ENCODE data around the gene HHATL. TPM values are rescaled to one million over a fixed set of nuclear protein-coding genes. Genes with fewer than 3 reads are reported as not detected.

HHATL gene
- total RNA-seq, 1 experiment from 2014 or later: 0.92 TPM

DNA sequence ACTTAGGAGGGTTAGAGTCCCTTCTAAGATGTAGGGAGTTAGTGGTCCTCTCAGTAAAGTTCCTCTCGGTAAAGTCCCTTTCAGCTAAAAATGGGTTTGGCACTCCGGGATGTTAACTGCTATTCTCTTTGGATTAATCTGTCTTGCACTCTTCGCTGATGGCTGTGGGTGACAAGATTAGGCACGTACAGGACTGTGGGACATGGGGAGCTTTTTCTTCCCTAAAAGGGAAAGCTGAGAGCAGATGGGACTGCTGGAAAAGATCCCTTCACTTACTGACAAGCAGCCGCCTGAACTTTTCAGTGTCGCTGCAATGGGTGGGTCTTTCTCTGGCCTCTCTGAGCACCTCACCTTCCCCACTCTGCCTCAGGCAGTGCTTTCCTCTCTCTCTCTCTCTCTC is 16.4 kb upstream of the HHATL start:
- no peak for DNase-seq (ENCODE audit: low spot score)
- POLR2A ChIA-PET: no interaction called here
- Mint-ChIP-seq H3K4me3 (no peak overlapping the region), H3K9me3 (peaks cover 9% of the 10 kb centered on the region), H3K27ac (no peak overlapping the region), H3K27me3 (ENCODE audit: low read depth) (no peaks in the 10 kb centered on the region), H3K4me1 (no peaks in the 10 kb centered on the region), H3K36me3 (peaks cover 4% of the 10 kb centered on the region; the same call in 1 of the 2 replicates)
- CTCF ChIA-PET: interaction anchor here (0.9 to 1.0 kb wide), 2 partner anchors 8 to 27 kb away, joined by 3 read pairs; no protein-coding TSS in a partner anchor
- TF ChIP-seq, protein P1, sequence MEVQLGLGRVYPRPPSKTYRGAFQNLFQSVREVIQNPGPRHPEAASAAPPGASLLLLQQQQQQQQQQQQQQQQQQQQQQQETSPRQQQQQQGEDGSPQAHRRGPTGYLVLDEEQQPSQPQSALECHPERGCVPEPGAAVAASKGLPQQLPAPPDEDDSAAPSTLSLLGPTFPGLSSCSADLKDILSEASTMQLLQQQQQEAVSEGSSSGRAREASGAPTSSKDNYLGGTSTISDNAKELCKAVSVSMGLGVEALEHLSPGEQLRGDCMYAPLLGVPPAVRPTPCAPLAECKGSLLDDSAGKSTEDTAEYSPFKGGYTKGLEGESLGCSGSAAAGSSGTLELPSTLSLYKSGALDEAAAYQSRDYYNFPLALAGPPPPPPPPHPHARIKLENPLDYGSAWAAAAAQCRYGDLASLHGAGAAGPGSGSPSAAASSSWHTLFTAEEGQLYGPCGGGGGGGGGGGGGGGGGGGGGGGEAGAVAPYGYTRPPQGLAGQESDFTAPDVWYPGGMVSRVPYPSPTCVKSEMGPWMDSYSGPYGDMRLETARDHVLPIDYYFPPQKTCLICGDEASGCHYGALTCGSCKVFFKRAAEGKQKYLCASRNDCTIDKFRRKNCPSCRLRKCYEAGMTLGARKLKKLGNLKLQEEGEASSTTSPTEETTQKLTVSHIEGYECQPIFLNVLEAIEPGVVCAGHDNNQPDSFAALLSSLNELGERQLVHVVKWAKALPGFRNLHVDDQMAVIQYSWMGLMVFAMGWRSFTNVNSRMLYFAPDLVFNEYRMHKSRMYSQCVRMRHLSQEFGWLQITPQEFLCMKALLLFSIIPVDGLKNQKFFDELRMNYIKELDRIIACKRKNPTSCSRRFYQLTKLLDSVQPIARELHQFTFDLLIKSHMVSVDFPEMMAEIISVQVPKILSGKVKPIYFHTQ (CRISPR knock-in tag; IDR thresholded peaks at IDR 0.05): no peak
- TF ChIP-seq GABPB1 (CRISPR knock-in tag; IDR thresholded peaks at IDR 0.05): no peak
- no peak for TF ChIP-seq NFATC4 (CRISPR knock-in tag; IDR thresholded peaks at IDR 0.05)
- TF ChIP-seq FOXP1 (CRISPR knock-in tag; IDR thresholded peaks at IDR 0.05; ENCODE audit: borderline replicate concordance): no peak
- TF ChIP-seq SOX15 (CRISPR knock-in tag; IDR thresholded peaks at IDR 0.05): no peak
- TF ChIP-seq, protein P2, sequence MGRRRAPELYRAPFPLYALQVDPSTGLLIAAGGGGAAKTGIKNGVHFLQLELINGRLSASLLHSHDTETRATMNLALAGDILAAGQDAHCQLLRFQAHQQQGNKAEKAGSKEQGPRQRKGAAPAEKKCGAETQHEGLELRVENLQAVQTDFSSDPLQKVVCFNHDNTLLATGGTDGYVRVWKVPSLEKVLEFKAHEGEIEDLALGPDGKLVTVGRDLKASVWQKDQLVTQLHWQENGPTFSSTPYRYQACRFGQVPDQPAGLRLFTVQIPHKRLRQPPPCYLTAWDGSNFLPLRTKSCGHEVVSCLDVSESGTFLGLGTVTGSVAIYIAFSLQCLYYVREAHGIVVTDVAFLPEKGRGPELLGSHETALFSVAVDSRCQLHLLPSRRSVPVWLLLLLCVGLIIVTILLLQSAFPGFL (CRISPR knock-in tag; IDR thresholded peaks at IDR 0.05; ENCODE audit: borderline replicate concordance): no peak
- TF ChIP-seq, protein P3, sequence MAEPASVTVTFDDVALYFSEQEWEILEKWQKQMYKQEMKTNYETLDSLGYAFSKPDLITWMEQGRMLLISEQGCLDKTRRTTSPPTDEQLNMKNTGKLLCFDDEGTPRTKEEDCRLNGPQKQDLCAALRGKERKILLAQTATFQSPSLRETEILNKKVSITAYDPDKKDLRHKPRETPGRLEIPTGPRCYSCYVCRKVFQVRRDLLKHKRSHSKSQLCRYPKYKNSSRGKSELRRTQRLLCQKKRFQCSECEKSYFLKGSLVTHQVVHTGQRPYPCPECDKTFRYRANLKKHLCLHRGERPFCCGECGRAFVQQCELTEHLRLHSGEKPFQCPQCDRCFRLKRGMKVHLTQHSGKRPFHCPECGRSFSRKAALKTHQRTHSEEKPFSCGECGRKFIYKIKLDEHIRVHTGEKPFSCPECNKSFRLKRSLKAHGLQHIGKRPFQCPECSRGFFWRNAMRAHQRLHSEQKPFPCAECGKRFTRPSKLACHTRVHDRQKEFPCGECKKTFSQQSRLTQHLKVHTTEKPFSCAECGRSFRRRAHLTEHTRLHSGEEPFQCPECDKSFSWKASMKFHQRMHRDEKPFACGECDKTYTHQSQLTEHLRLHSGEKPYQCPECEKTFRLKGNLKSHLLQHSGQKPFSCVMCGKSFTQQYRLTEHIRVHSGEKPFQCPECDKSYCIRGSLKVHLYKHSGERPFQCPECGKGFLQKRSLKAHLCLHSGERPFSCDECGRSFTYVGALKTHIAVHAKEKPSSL (CRISPR knock-in tag; conservative IDR thresholded peaks at IDR 0.05): no peak
- TF ChIP-seq, protein P4, sequence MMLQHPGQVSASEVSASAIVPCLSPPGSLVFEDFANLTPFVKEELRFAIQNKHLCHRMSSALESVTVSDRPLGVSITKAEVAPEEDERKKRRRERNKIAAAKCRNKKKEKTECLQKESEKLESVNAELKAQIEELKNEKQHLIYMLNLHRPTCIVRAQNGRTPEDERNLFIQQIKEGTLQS (CRISPR knock-in tag; conservative IDR thresholded peaks at IDR 0.05): no peak
- no peak for TF ChIP-seq ZNF396 (CRISPR knock-in tag; IDR thresholded peaks at IDR 0.05; ENCODE audit: borderline replicate concordance)
- ATAC-seq: no peak

DNA sequence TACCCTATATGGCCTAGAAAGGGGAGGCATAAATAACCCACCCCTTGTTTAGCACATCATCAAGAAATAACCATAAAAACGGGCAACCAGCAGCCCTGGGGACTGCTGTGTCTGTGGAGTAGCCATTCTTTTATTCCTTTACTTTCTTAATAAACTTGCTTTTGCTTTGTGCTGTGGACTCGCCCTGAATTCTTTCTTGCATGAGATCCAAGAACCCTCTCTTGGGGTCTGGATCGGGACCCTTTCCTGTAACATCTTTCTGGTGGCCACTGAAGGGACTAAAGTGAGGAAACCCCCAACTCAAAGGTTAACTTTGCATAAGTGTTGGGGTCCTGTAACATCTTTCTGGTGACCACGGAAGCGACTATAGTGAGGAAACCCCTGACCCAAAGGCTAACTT is 15.7 kb upstream of the HHATL start:
- no peak overlapping the region for H3K27ac Mint-ChIP-seq
- peaks cover 9% of the 10 kb centered on the region for H3K9me3 Mint-ChIP-seq
- ATAC-seq (no peak), DNase-seq (ENCODE audit: low spot score) (no peak)
- TF ChIP-seq, protein P5, sequence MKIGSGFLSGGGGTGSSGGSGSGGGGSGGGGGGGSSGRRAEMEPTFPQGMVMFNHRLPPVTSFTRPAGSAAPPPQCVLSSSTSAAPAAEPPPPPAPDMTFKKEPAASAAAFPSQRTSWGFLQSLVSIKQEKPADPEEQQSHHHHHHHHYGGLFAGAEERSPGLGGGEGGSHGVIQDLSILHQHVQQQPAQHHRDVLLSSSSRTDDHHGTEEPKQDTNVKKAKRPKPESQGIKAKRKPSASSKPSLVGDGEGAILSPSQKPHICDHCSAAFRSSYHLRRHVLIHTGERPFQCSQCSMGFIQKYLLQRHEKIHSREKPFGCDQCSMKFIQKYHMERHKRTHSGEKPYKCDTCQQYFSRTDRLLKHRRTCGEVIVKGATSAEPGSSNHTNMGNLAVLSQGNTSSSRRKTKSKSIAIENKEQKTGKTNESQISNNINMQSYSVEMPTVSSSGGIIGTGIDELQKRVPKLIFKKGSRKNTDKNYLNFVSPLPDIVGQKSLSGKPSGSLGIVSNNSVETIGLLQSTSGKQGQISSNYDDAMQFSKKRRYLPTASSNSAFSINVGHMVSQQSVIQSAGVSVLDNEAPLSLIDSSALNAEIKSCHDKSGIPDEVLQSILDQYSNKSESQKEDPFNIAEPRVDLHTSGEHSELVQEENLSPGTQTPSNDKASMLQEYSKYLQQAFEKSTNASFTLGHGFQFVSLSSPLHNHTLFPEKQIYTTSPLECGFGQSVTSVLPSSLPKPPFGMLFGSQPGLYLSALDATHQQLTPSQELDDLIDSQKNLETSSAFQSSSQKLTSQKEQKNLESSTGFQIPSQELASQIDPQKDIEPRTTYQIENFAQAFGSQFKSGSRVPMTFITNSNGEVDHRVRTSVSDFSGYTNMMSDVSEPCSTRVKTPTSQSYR (CRISPR knock-in tag; IDR thresholded peaks at IDR 0.05): no peak
- TF ChIP-seq RELA (CRISPR knock-in tag; IDR thresholded peaks at IDR 0.05; ENCODE audit: borderline replicate concordance) (no peak), CREB1 (CRISPR knock-in tag; IDR thresholded peaks at IDR 0.05) (no peak), ZNF232 (CRISPR knock-in tag; IDR thresholded peaks at IDR 0.05) (no peak), ZNF423 (CRISPR knock-in tag; IDR thresholded peaks at IDR 0.05) (no peak), GRHL2 (CRISPR knock-in tag; IDR thresholded peaks at IDR 0.05; ENCODE audit: insufficient replicate concordance, severe bottlenecking) (no peak), IRF2 (CRISPR knock-in tag; IDR thresholded peaks at IDR 0.05; ENCODE audit: borderline replicate concordance, low read depth) (no peak), ESRRA (CRISPR knock-in tag; IDR thresholded peaks at IDR 0.05; ENCODE audit: borderline replicate concordance) (no peak)
- TF ChIP-seq, protein P6, sequence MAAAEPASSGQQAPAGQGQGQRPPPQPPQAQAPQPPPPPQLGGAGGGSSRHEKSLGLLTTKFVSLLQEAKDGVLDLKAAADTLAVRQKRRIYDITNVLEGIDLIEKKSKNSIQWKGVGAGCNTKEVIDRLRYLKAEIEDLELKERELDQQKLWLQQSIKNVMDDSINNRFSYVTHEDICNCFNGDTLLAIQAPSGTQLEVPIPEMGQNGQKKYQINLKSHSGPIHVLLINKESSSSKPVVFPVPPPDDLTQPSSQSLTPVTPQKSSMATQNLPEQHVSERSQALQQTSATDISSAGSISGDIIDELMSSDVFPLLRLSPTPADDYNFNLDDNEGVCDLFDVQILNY (CRISPR knock-in tag; IDR thresholded peaks at IDR 0.05): no peak
- no peaks in the 10 kb centered on the region for H3K27me3 Mint-ChIP-seq (ENCODE audit: low read depth)
- H3K4me3 Mint-ChIP-seq: no peak overlapping the region
- CTCF ChIA-PET: interaction anchor here (1.0 kb wide), 1 partner anchor 28 kb away, joined by 3 read pairs; no protein-coding TSS in a partner anchor
- H3K4me1 Mint-ChIP-seq: no peaks in the 10 kb centered on the region
- POLR2A ChIA-PET: no interaction called here
- H3K36me3 Mint-ChIP-seq: peaks cover 4% of the 10 kb centered on the region; the same call in 1 of the 2 replicates
